Thyroid gland (tissue), 4 donors: ENCODE measurements around the gene MUC6. TPM values are rescaled to one million over a fixed set of nuclear protein-coding genes. Genes with fewer than 3 reads are reported as not detected.

Experiments
- DNase-seq, 2 donors: peaks; one replicate each; pipeline ENCODE4 v3.0.0-alpha.2; 2019
- H3K27ac ChIP-seq, 3 donors: fragments of 200-600 bp; sonication (generic); 1 replicate in 2 of 3; 2 replicates in 1 of 3; pipeline ENCODE4 v1.5.1; 2016 to 2019; ENCODE audit warnings: mild to moderate bottlenecking in 1 of 3, moderate library complexity in 1 of 3
- H3K27me3 ChIP-seq: fragments of 200-600 bp; sonication (generic); one replicate; pipeline ENCODE4 v1.5.1; 2019
- H3K36me3 ChIP-seq, 2 donors: fragments of 200-600 bp; sonication (generic); one replicate each; pipeline ENCODE4 v1.5.1; 2016 to 2019
- H3K4me1 ChIP-seq, 2 donors: fragments of 200-600 bp; sonication (generic); one replicate each; pipeline ENCODE4 v1.5.1; 2017 to 2019
- H3K4me3 ChIP-seq, 3 donors: fragments of 200-600 bp; sonication (generic); replicated peaks in 1 of 3; 1 replicate in 2 of 3; 2 replicates in 1 of 3; pipeline ENCODE4 v1.5.1; 2016; ENCODE audit warnings: mild to moderate bottlenecking in 1 of 3
- H3K9me3 ChIP-seq: fragments of 200-600 bp; sonication (generic); one replicate; pipeline ENCODE4 v1.5.1; 2017
- POLR2A ChIP-seq, 2 donors: fragments of 450-650 bp; IDR thresholded peaks; one replicate each; pipeline ENCODE4 v1.6.1; 2017; ENCODE audit warnings: antibody characterized with exemption in 2 of 2, mild to moderate bottlenecking in 2 of 2, moderate library complexity in 1 of 2
- WGBS, 2 donors: methylation state at CpG; one replicate each; pipeline ENCODE4 v1.1.5; 2017; 5-methylcytosine and 5-hydroxymethylcytosine counted together
- intact Hi-C: fragments of 100-400 bp; cut with DNase I; formaldehyde crosslinking; loops from one replicate; pipeline ENCODE4 v1.15.1; 2023
- total RNA-seq, 4 donors: library from RNA; depleted of rRNA; stranded (reverse); fragments of >200 nt; gene quantifications; one replicate each; pipeline ENCODE4 v1.2.3, GENCODE V29; 2016
- TF ChIP-seq, protein P1 (sequence below), 6 experiments: fragments of 200-600 bp in 3 of 6; fragments of 450-650 bp in 3 of 6; sonication (generic) in 3 of 6; IDR thresholded peaks; one replicate each; pipeline ENCODE4 v1.5.1; 2016 to 2019; ENCODE audit warnings: antibody characterized with exemption in 6 of 6, mild to moderate bottlenecking in 2 of 6, inconsistent platforms in 1 of 6, moderate library complexity in 1 of 6

Gene MUC6
- total RNA-seq, 4 donors from 2014 or later = not detected

DNA sequence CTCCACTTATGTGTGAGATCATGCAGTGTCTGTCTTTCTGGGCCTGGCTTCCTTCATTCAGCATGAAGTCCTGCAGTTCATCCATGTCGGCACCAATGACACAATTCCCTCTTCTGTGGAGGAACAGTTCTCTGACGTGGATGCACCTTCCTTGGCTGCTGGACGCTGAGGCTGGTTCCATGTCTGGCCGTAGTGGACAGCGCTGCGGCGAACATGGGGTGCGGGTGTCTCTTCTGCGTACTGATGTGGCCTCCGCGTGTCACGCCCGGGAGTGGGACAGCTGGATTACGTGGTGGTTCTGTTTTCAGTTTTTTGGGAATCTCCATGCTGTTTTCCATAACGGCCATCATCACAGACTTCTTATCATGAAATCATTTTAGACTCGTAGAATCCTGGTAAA, 21.3 kb upstream of the MUC6 start:
- TF ChIP-seq, protein P1, sequence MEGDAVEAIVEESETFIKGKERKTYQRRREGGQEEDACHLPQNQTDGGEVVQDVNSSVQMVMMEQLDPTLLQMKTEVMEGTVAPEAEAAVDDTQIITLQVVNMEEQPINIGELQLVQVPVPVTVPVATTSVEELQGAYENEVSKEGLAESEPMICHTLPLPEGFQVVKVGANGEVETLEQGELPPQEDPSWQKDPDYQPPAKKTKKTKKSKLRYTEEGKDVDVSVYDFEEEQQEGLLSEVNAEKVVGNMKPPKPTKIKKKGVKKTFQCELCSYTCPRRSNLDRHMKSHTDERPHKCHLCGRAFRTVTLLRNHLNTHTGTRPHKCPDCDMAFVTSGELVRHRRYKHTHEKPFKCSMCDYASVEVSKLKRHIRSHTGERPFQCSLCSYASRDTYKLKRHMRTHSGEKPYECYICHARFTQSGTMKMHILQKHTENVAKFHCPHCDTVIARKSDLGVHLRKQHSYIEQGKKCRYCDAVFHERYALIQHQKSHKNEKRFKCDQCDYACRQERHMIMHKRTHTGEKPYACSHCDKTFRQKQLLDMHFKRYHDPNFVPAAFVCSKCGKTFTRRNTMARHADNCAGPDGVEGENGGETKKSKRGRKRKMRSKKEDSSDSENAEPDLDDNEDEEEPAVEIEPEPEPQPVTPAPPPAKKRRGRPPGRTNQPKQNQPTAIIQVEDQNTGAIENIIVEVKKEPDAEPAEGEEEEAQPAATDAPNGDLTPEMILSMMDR (IDR thresholded peaks at IDR 0.05) = no peak
- no peak for TF ChIP-seq POLR2A (IDR thresholded peaks at IDR 0.05)
- intact Hi-C loops = no loop called here
- no peaks in the 10 kb centered on the region for H3K4me1 ChIP-seq
- H3K36me3 ChIP-seq = no peaks in the 10 kb centered on the region
- WGBS, 2 donors = 87 to 88% methylated on average over 13 to 16 of the region's 16 CpGs
- H3K27ac ChIP-seq = no peak overlapping the region
- H3K4me3 ChIP-seq = no peak overlapping the region
- H3K27me3 ChIP-seq = no peaks in the 10 kb centered on the region
- no peaks in the 10 kb centered on the region for H3K9me3 ChIP-seq
- no peak for DNase-seq

DNA sequence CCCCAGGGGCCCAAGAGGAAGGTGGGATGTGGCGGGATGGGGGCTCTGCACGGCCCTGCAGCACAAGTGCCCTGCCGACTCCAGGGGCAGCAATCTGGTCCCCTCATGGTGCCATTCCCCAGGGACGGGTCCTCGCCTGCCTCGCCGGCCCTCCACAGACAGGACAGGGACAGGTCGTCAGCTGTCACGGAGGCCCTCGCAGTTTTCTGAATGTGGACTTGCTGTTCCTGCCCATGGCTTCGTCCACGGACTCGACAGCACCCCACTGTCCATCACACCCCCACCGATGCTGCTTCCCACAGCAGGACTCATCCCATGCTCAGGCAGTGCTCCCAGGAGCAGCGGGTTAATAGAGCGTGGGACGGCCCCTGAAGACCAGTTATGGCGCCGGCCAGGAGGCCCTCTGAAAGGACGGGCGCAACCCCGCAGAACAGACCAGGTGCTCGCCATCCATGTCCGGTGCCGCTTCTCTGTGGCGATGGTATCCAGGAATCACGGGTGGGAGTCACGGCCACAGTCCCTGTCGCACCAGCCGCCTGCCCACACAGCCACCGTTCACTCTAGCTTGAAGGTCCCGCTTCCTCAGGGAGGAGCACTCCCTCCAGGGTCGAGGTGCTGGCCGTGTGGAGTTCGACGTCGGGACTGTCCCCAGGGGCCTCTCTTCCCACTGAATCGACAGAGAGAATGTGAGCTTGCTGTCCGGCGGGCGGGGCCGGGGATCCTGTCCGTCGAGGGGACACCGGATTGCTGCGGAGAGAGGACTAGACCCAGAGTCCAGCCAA, 19.7 kb upstream of the MUC6 start:
- H3K27ac ChIP-seq = no peak overlapping the region
- H3K36me3 ChIP-seq = no peaks in the 10 kb centered on the region
- intact Hi-C loops = no loop called here
- H3K4me1 ChIP-seq = no peaks in the 10 kb centered on the region
- no peak for DNase-seq
- H3K4me3 ChIP-seq = no peak overlapping the region
- H3K9me3 ChIP-seq = no peaks in the 10 kb centered on the region
- TF ChIP-seq, protein P1 (IDR thresholded peaks at IDR 0.05) = no peak
- no peak for TF ChIP-seq POLR2A (IDR thresholded peaks at IDR 0.05)
- H3K27me3 ChIP-seq = no peaks in the 10 kb centered on the region
- 80 to 84% methylated on average over 37 to 38 of the region's 46 CpGs for WGBS, 2 donors

DNA sequence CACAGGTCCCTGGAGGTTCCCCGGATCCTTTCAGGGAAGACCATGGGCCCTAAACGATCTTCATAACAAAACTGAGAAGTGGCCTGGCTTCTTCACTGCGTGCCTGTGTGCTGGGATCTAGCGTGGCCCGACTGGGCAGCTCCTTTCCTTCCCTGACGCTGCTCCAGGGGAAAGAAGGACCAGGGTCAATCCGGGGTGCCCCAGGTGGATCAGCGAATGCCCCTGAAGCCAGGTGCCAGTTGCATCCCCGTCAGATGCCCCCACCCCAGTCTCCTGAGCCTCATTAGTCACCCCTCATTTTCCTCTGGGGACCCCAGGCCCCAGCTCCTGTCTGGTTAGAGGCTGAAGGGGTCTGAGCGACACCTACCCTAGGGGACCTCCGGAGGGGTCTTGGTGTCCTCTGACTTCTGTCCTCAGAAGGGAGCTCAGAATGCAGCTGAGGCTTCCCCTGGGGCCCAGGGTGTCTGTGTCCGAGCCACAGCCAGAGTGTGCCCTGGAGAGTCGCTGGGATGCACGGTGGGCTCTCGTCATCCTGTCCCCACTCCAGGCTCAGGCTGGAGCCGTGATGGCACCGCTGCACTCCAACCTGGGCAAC, 18.7 kb upstream of the MUC6 start:
- Histone ChIP-seq H3K9me3 (no peaks in the 10 kb centered on the region), H3K4me1 (peaks cover 0 to 8% of the 10 kb centered on the region in 2 donors), H3K27ac (no peak overlapping the region), H3K27me3 (no peaks in the 10 kb centered on the region), H3K4me3 (no peak overlapping the region), H3K36me3 (no peaks in the 10 kb centered on the region)
- no peak for TF ChIP-seq POLR2A (IDR thresholded peaks at IDR 0.05)
- TF ChIP-seq, protein P1 (IDR thresholded peaks at IDR 0.05) = no peak
- 86 to 91% methylated on average over 17 of the region's 17 CpGs for WGBS, 2 donors
- no peak for DNase-seq
- intact Hi-C loops = no loop called here

DNA sequence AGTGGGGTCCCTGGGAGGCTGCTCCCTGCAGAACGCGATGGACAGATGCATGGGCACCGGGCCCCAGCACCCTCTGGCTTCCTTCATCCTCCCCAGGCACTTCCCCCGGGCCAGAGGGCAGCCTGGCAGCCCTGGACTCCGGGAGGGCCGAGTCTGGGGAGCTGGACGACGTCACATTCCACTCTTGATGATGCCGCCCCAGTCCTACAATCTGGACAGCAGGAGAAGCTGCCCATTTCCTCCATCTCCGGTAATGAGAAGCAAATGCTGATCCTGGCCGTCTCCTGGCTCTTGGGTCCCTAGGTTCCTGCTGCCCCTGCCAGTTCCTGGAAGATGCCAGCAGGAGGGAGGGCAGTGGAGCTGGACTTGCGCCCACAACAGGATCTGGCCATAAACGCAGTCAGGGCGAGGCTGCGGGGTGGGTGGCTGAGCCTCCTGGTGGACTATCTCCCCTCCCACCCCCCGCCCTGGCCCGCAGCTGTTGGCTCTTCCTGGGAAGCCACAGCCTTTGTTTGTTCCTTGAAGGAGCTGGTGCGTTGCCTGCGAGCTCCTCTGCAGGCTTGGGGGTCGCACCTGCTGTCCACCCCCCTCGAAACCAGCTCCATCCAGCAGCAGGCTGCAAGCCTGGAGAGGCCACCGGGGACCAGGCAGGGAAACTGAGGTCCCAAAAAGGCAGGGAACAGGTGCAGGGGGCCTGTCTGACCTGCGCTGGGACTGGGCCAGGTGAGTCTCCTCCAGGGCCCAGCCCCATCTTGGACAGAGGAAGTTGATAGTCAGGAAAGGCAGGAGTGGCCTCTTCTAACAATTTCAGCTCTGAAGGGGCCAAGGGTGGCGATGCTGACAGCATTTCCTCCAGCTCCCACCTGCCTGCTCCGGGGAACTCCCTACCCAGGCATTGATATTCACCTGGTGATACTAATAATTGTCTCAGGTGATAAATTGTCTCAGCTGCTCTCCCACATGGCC, 17.9 kb upstream of the MUC6 start:
- H3K4me1 ChIP-seq = peaks cover 2 to 16% of the 10 kb centered on the region in 2 donors
- H3K27ac ChIP-seq = no peak overlapping the region
- no peak for DNase-seq
- H3K27me3 ChIP-seq = no peaks in the 10 kb centered on the region
- 58 to 69% methylated on average over 16 to 22 of the region's 25 CpGs for WGBS, 2 donors
- H3K4me3 ChIP-seq = no peak overlapping the region
- no peaks in the 10 kb centered on the region for H3K36me3 ChIP-seq
- intact Hi-C loops = loop anchor here (5.0 kb wide), 2 partner anchors 132 to 207 kb away; no protein-coding TSS in a partner anchor
- TF ChIP-seq POLR2A (IDR thresholded peaks at IDR 0.05) = no peak
- TF ChIP-seq, protein P1 (IDR thresholded peaks at IDR 0.05) = no peak
- no peaks in the 10 kb centered on the region for H3K9me3 ChIP-seq
